Measurements from ENCODE around the gene ZNF692. TPM values are rescaled to one million over a fixed set of nuclear protein-coding genes. Genes with fewer than 3 reads are reported as not detected.
A peak's percentile ranks its signal among the peaks of the same experiment; 100 is the strongest.

ZNF692 gene
- total and polyA plus RNA-seq, 2 of the 13 experiments (the other 11 are each of a cell fraction or from before 2014, with no cell fraction given): 27.3 to 45.8 TPM

GRCh38 chr1:248873993-248874533 is 15.2 kb upstream of the ZNF692 start (continued):
- no peak for TF ChIP-seq ZC3H4 (CRISPR knock-in tag; IDR thresholded peaks at IDR 0.05; ENCODE audit: borderline replicate concordance)
- peak; percentile 85; the same call in 1 of the 2 replicates for TF ChIP-seq ZFP62 (CRISPR knock-in tag; IDR thresholded peaks at IDR 0.05)
- TF ChIP-seq ZBTB2 (CRISPR knock-in tag; IDR thresholded peaks at IDR 0.05; ENCODE audit: low read depth): peak; percentile 58; the same call in 1 of the 2 replicates
- TF ChIP-seq GABPB1 (CRISPR knock-in tag; IDR thresholded peaks at IDR 0.05): no peak; the same call in 1 of the 2 replicates
- TF ChIP-seq, protein P1, sequence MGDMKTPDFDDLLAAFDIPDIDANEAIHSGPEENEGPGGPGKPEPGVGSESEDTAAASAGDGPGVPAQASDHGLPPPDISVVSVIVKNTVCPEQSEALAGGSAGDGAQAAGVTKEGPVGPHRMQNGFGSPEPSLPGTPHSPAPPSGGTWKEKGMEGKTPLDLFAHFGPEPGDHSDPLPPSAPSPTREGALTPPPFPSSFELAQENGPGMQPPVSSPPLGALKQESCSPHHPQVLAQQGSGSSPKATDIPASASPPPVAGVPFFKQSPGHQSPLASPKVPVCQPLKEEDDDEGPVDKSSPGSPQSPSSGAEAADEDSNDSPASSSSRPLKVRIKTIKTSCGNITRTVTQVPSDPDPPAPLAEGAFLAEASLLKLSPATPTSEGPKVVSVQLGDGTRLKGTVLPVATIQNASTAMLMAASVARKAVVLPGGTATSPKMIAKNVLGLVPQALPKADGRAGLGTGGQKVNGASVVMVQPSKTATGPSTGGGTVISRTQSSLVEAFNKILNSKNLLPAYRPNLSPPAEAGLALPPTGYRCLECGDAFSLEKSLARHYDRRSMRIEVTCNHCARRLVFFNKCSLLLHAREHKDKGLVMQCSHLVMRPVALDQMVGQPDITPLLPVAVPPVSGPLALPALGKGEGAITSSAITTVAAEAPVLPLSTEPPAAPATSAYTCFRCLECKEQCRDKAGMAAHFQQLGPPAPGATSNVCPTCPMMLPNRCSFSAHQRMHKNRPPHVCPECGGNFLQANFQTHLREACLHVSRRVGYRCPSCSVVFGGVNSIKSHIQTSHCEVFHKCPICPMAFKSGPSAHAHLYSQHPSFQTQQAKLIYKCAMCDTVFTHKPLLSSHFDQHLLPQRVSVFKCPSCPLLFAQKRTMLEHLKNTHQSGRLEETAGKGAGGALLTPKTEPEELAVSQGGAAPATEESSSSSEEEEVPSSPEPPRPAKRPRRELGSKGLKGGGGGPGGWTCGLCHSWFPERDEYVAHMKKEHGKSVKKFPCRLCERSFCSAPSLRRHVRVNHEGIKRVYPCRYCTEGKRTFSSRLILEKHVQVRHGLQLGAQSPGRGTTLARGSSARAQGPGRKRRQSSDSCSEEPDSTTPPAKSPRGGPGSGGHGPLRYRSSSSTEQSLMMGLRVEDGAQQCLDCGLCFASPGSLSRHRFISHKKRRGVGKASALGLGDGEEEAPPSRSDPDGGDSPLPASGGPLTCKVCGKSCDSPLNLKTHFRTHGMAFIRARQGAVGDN (CRISPR knock-in tag; IDR thresholded peaks at IDR 0.05): no peak
- peak; percentile 69; the same call in 1 of the 2 replicates for TF ChIP-seq DNMT3B (CRISPR knock-in tag; conservative IDR thresholded peaks at IDR 0.05)
- TF ChIP-seq AGO1 (IDR thresholded peaks at IDR 0.05; ENCODE audit: low read depth, low read length, poor library complexity, severe bottlenecking): no peak
- 0 out of 2 replicates have a peak, but pooled peaks have one; percentile 37 for TF ChIP-seq TBX2 (CRISPR knock-in tag; IDR thresholded peaks at IDR 0.05; ENCODE audit: borderline replicate concordance)
- TF ChIP-seq ZNF674 (CRISPR knock-in tag; IDR thresholded peaks at IDR 0.05; ENCODE audit: low read depth): peak; percentile 73; the same call in 1 of the 2 replicates
- TF ChIP-seq MAFK (conservative IDR thresholded peaks at IDR 0.05 in 1 of 2, IDR thresholded peaks at IDR 0.05 in 1 of 2; ENCODE audit: low read length in 2 of 2): no peak
- TF ChIP-seq KAT8 (CRISPR knock-in tag; IDR thresholded peaks at IDR 0.05): peak; percentile 53
- TF ChIP-seq, protein P2, sequence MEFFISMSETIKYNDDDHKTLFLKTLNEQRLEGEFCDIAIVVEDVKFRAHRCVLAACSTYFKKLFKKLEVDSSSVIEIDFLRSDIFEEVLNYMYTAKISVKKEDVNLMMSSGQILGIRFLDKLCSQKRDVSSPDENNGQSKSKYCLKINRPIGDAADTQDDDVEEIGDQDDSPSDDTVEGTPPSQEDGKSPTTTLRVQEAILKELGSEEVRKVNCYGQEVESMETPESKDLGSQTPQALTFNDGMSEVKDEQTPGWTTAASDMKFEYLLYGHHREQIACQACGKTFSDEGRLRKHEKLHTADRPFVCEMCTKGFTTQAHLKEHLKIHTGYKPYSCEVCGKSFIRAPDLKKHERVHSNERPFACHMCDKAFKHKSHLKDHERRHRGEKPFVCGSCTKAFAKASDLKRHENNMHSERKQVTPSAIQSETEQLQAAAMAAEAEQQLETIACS (CRISPR knock-in tag; IDR thresholded peaks at IDR 0.05): no peak
- no peak for TF ChIP-seq ZNF577 (CRISPR knock-in tag; IDR thresholded peaks at IDR 0.05; ENCODE audit: borderline replicate concordance, low read depth)
- peak; percentile 9; the same call in 1 of the 2 replicates for TF ChIP-seq SAFB2 (CRISPR knock-in tag; IDR thresholded peaks at IDR 0.05; ENCODE audit: borderline replicate concordance, low read depth)
- TF ChIP-seq ATF1 (CRISPR knock-in tag; IDR thresholded peaks at IDR 0.05): peak; percentile 88
- peak; percentile 29 for TF ChIP-seq U2AF1 (optimal IDR thresholded peaks at IDR 0.05; ENCODE audit: low read depth, low read length)
- TF ChIP-seq ETS1 (CRISPR knock-in tag; IDR thresholded peaks at IDR 0.05): no peak
- 0 out of 2 replicates have a peak, but pooled peaks have one; percentile 10 for TF ChIP-seq XBP1 (CRISPR knock-in tag; IDR thresholded peaks at IDR 0.05)
- TF ChIP-seq, protein P3, sequence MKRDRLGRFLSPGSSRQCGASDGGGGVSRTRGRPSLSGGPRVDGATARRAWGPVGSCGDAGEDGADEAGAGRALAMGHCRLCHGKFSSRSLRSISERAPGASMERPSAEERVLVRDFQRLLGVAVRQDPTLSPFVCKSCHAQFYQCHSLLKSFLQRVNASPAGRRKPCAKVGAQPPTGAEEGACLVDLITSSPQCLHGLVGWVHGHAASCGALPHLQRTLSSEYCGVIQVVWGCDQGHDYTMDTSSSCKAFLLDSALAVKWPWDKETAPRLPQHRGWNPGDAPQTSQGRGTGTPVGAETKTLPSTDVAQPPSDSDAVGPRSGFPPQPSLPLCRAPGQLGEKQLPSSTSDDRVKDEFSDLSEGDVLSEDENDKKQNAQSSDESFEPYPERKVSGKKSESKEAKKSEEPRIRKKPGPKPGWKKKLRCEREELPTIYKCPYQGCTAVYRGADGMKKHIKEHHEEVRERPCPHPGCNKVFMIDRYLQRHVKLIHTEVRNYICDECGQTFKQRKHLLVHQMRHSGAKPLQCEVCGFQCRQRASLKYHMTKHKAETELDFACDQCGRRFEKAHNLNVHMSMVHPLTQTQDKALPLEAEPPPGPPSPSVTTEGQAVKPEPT (CRISPR knock-in tag; IDR thresholded peaks at IDR 0.05; ENCODE audit: low read depth): no peak
- TF ChIP-seq NKX3-1 (CRISPR knock-in tag; IDR thresholded peaks at IDR 0.05): no peak

Measured in HepG2 (cell line).